Cardiac muscle cell (in vitro differentiated cells and primary cell): ENCODE data around the gene DDX42. TPM values are rescaled to one million over a fixed set of nuclear protein-coding genes. Genes with fewer than 3 reads are reported as not detected.

Source experiments
- DNase-seq, 2 donors: peaks; one replicate each; pipeline versions ENCODE4 v3.0.0 to v3.0.0-alpha.2; 2010 to 2017; ENCODE audit warnings: low read depth in 1 of 2, low spot score in 1 of 2
- H3K27ac ChIP-seq: fragments of 200-600 bp; sonication (generic); 2 replicates; pipeline ENCODE4 v1.5.1; 2016
- H3K27me3 ChIP-seq: fragments of 200-600 bp; sonication (generic); 2 replicates; pipeline ENCODE4 v1.6.0; 2016; ENCODE audit warnings: control low read depth
- H3K36me3 ChIP-seq: fragments of 200-600 bp; sonication (generic); 2 replicates; pipeline ENCODE4 v1.5.1; 2016; ENCODE audit warnings: control low read depth
- H3K4me1 ChIP-seq: fragments of 200-600 bp; sonication (generic); 2 replicates; pipeline ENCODE4 v1.8.1; 2017; ENCODE audit warnings: low read depth, mild to moderate bottlenecking, mixed run types
- H3K4me3 ChIP-seq: fragments of 200-600 bp; sonication (generic); 2 replicates; pipeline ENCODE4 v1.5.1; 2016; ENCODE audit warnings: mild to moderate bottlenecking
- H3K9me3 ChIP-seq: fragments of 200-600 bp; sonication (generic); 2 replicates; pipeline ENCODE4 v1.5.1; 2017; ENCODE audit warnings: low read depth, mild to moderate bottlenecking, control low read depth
- CTCF ChIP-seq: IDR thresholded peaks from 2 replicates; pipeline ENCODE4 v1.5.1; 2012; ENCODE audit warnings: low read depth, mild to moderate bottlenecking, low read length
- polyA plus RNA-seq: library from polyadenylated mRNA; unstranded; fragments of >200 nt; fragmentation: Nextera tagmentation; extraction: Ambion mirVana; gene quantifications from 2 replicates; pipeline ENCODE4 v1.2.1, GENCODE V29; 2016
- total RNA-seq: library from RNA; depleted of rRNA; stranded (reverse); fragments of >200 nt; gene quantifications from 2 replicates; pipeline ENCODE4 v1.2.3, GENCODE V29; 2016

Gene DDX42
- total and polyA plus RNA-seq, 2 experiments from 2014 or later: 58.1 to 91.0 TPM

GRCh38 chr17:63780928-63781327 lies 7.0 kb downstream of the DDX42 start:
- Histone ChIP-seq H3K4me1 (peaks cover under 1% of the 10 kb centered on the region), H3K36me3 (peaks cover 2% of the 10 kb centered on the region), H3K27ac (no peak overlapping the region), H3K4me3 (no peak overlapping the region), H3K27me3 (no peaks in the 10 kb centered on the region), H3K9me3 (no peaks in the 10 kb centered on the region)
- no peak for DNase-seq
- TF ChIP-seq CTCF: no peak

- H3K4me3 ChIP-seq: no peak overlapping the region
- no peak for TF ChIP-seq CTCF
- H3K36me3 ChIP-seq: peaks cover 10% of the 10 kb centered on the region
- H3K27ac ChIP-seq: no peak overlapping the region
- no peaks in the 10 kb centered on the region for H3K4me1 ChIP-seq
- DNase-seq: no peak
- no peaks in the 10 kb centered on the region for H3K27me3 ChIP-seq
- no peaks in the 10 kb centered on the region for H3K9me3 ChIP-seq
Measured at GRCh38 chr17:63783522-63783921, 9.6 kb downstream of the DDX42 start.

- Histone ChIP-seq H3K27ac (no peak overlapping the region), H3K36me3 (peaks cover 21% of the 10 kb centered on the region), H3K4me1 (no peaks in the 10 kb centered on the region), H3K4me3 (no peak overlapping the region), H3K9me3 (no peaks in the 10 kb centered on the region), H3K27me3 (no peaks in the 10 kb centered on the region)
- TF ChIP-seq CTCF: no peak
- peak in 1 of 2 donors; percentile 29 for DNase-seq
Measured at GRCh38 chr17:63785556-63785955, 11.6 kb downstream of the DDX42 start.

GRCh38 chr17:63786117-63786516 lies 12.1 kb downstream of the DDX42 start:
- no peaks in the 10 kb centered on the region for H3K27me3 ChIP-seq
- TF ChIP-seq CTCF: no peak
- H3K4me1 ChIP-seq: no peaks in the 10 kb centered on the region
- no peak overlapping the region for H3K4me3 ChIP-seq
- H3K9me3 ChIP-seq: no peaks in the 10 kb centered on the region
- DNase-seq: no peak
- H3K27ac ChIP-seq: no peak overlapping the region
- H3K36me3 ChIP-seq: peaks cover 26% of the 10 kb centered on the region

GRCh38 chr17:63786971-63787711 lies 13.2 kb downstream of the DDX42 start:
- Histone ChIP-seq H3K4me3 (no peak overlapping the region), H3K9me3 (no peaks in the 10 kb centered on the region), H3K36me3 (peaks cover 31% of the 10 kb centered on the region), H3K27me3 (no peaks in the 10 kb centered on the region), H3K27ac (no peak overlapping the region), H3K4me1 (no peaks in the 10 kb centered on the region)
- DNase-seq: no peak
- no peak for TF ChIP-seq CTCF

- Histone ChIP-seq H3K27me3 (no peaks in the 10 kb centered on the region), H3K9me3 (no peaks in the 10 kb centered on the region), H3K27ac (no peak overlapping the region), H3K4me3 (no peak overlapping the region), H3K4me1 (no peaks in the 10 kb centered on the region), H3K36me3 (peaks cover 54% of the 10 kb centered on the region)
- DNase-seq: no peak
- TF ChIP-seq CTCF: no peak
Measured at GRCh38 chr17:63790057-63790456, 16.1 kb downstream of the DDX42 start.
